DMS114 treated with DMSO at 0.1 percent for 48 hours (cell line): ENCODE results near the gene TSSK2.

Experiments used
- DNase-seq: peaks from one replicate; lab custom pipeline; 2025; ENCODE audit not compliant: unreplicated experiment; lab: John Stamatoyannopoulos, UW

The TSSK2 gene

GRCh38 chr22:19122752-19123492 is 8.2 kb upstream of the TSSK2 start:
- no peak for DNase-seq

- no peak for DNase-seq
Observed at GRCh38 chr22:19123936-19124335, 7.2 kb upstream of the TSSK2 start.

- DNase-seq = no peak
Observed at GRCh38 chr22:19124377-19124776, 6.7 kb upstream of the TSSK2 start.

GRCh38 chr22:19125011-19125410 is 6.1 kb upstream of the TSSK2 start:
- DNase-seq = no peak

- DNase-seq = no peak
Observed at GRCh38 chr22:19125474-19126308, 5.4 kb upstream of the TSSK2 start.

- DNase-seq = no peak
Observed at GRCh38 chr22:19126309-19127273, 4.5 kb upstream of the TSSK2 start.

GRCh38 chr22:19127329-19128008 is 3.6 kb upstream of the TSSK2 start:
- no peak for DNase-seq

- no peak for DNase-seq
Observed at GRCh38 chr22:19128009-19128401, 3.1 kb upstream of the TSSK2 start.

GRCh38 chr22:19128946-19129727 is 2.0 kb upstream of the TSSK2 start:
- no peak for DNase-seq

GRCh38 chr22:19129871-19130270 is 1.2 kb upstream of the TSSK2 start:
- DNase-seq = no peak

GRCh38 chr22:19131685-19132015 is 542 bp downstream of the TSSK2 start:
- DNase-seq = no peak

- no peak for DNase-seq
Observed at GRCh38 chr22:19132153-19132552, 1.0 kb downstream of the TSSK2 start.

- DNase-seq = no peak
Observed at GRCh38 chr22:19132693-19133400, 1.7 kb downstream of the TSSK2 start.

- no peak for DNase-seq
Observed at GRCh38 chr22:19133561-19133960, 2.5 kb downstream of the TSSK2 start.

- DNase-seq = no peak
Observed at GRCh38 chr22:19134176-19134831, 3.2 kb downstream of the TSSK2 start.

GRCh38 chr22:19134874-19135273 is 3.8 kb downstream of the TSSK2 start:
- no peak for DNase-seq

- no peak for DNase-seq
Observed at GRCh38 chr22:19136915-19137314, 5.8 kb downstream of the TSSK2 start.

GRCh38 chr22:19137384-19138216 is 6.5 kb downstream of the TSSK2 start:
- no peak for DNase-seq
